IMR-90 (cell line): ENCODE data around the gene FBXO17. TPM values are rescaled to one million over a fixed set of nuclear protein-coding genes. Genes with fewer than 3 reads are reported as not detected.
A peak's percentile ranks its signal among the peaks of the same experiment; 100 is the strongest.

Experiments used
- ATAC-seq: fragments of 200-7000 bp; cut with Tn5 transposase; 2 replicates; pipeline ENCODE4 v1.9.1; 2020; ENCODE audit warnings: low read depth, mild to moderate bottlenecking, moderate library complexity
- BruUV-seq: library from RNA; stranded (reverse); fragments of 400-500 nt; replicated peaks from 2 replicates; lab custom pipeline; 2021; lab: Mats Ljungman, UMichigan
- CTCF ChIA-PET: fragments of 300-600 bp; formaldehyde crosslinking; extraction: SDS; loops from one replicate; lab custom pipeline; 2021; ENCODE audit warnings: antibody characterized with exemption; lab: Yijun Ruan, JAX
- POLR2A ChIA-PET: fragments of 300-600 bp; sonication (Branson Sonifier 250); formaldehyde crosslinking; loops from one replicate; lab custom pipeline; 2022; ENCODE audit warnings: antibody characterized with exemption; ENCODE audit not compliant: unreplicated experiment; lab: Charles Lee
- DNase-seq: peaks from one replicate; pipeline ENCODE4 v3.0.0; 2013
- H2AFZ ChIP-seq: replicated peaks from 2 replicates; pipeline ENCODE3; 2013; ENCODE audit warnings: low read length, mild to moderate bottlenecking; ENCODE audit not compliant: poor library complexity
- H2AK5ac ChIP-seq: 2 replicates; pipeline ENCODE4 v1.6.1; 2013; ENCODE audit warnings: low read depth, low read length, inconsistent platforms
- H2AK9ac ChIP-seq: replicated peaks from 2 replicates; pipeline ENCODE3; 2013; ENCODE audit warnings: mild to moderate bottlenecking, low read depth, low read length, moderate library complexity; ENCODE audit not compliant: poor library complexity
- H2BK120ac ChIP-seq: 2 replicates; pipeline ENCODE4 v1.6.1; 2013; ENCODE audit warnings: low read depth, low read length, inconsistent platforms
- H2BK15ac ChIP-seq: 3 replicates; pipeline ENCODE4 v1.6.1; 2013; ENCODE audit warnings: low read depth, low read length, inconsistent platforms
- H2BK20ac ChIP-seq: 2 replicates; pipeline ENCODE4 v1.6.1; 2013; ENCODE audit warnings: low read depth, mild to moderate bottlenecking, inconsistent platforms, low read length, moderate library complexity
- H2BK5ac ChIP-seq: 2 replicates; pipeline ENCODE4 v1.6.1; 2013; ENCODE audit warnings: mild to moderate bottlenecking, low read depth, low read length, inconsistent platforms; ENCODE audit not compliant: poor library complexity, severe bottlenecking
- H3K14ac ChIP-seq: replicated peaks from 2 replicates; pipeline ENCODE4 v1.6.1; 2013; ENCODE audit warnings: low read depth, low read length, inconsistent platforms
- H3K18ac ChIP-seq: 2 replicates; pipeline ENCODE4 v1.6.1; 2013; ENCODE audit warnings: low read depth, low read length, control low read depth
- H3K23ac ChIP-seq: 2 replicates; pipeline ENCODE4 v1.6.1; 2013; ENCODE audit warnings: low read depth, low read length, inconsistent platforms
- H3K27ac ChIP-seq: 2 replicates; pipeline ENCODE4 v1.5.1; 2013; ENCODE audit warnings: mild to moderate bottlenecking, control low read depth, low read length; ENCODE audit not compliant: insufficient read depth
- H3K27me3 ChIP-seq: 2 replicates; pipeline ENCODE4 v1.6.1; 2013; ENCODE audit warnings: low read length; ENCODE audit not compliant: control insufficient read depth, insufficient read depth
- H3K36me3 ChIP-seq: 2 replicates; pipeline ENCODE4 v1.6.1; 2013; ENCODE audit warnings: low read length, mixed read lengths; ENCODE audit not compliant: control insufficient read depth, insufficient read depth
- H3K4ac ChIP-seq: 2 replicates; pipeline ENCODE4 v1.6.1; 2013; ENCODE audit warnings: low read depth, low read length, inconsistent platforms
- H3K4me1 ChIP-seq: 2 replicates; pipeline ENCODE4 v1.6.1; 2013; ENCODE audit warnings: low read length, mixed read lengths; ENCODE audit not compliant: control insufficient read depth, insufficient read depth
- H3K4me2 ChIP-seq: 2 replicates; pipeline ENCODE4 v1.6.1; 2013; ENCODE audit warnings: low read depth, mild to moderate bottlenecking, control low read depth, low read length, moderate library complexity
- H3K4me3 ChIP-seq: 2 replicates; pipeline ENCODE4 v1.5.1; 2013; ENCODE audit warnings: low read depth, mild to moderate bottlenecking, control low read depth, low read length, moderate library complexity; ENCODE audit not compliant: insufficient read depth
- H3K56ac ChIP-seq: 2 replicates; pipeline ENCODE4 v1.6.1; 2013; ENCODE audit warnings: low read length, inconsistent platforms; ENCODE audit not compliant: insufficient read depth; ENCODE audit errors: extremely low read depth
- H3K79me1 ChIP-seq, 2 experiments: 2 replicates each; pipeline ENCODE4 v1.6.1; 2013; ENCODE audit warnings: low read length in 2 of 2, inconsistent platforms in 1 of 2, low read depth in 1 of 2
- H3K9ac ChIP-seq: 2 replicates; pipeline ENCODE4 v1.6.1; 2013; ENCODE audit warnings: low read depth, low read length, control low read depth
- H3K9me1 ChIP-seq: 2 replicates; pipeline ENCODE4 v1.6.1; 2013; ENCODE audit warnings: low read length, inconsistent platforms; ENCODE audit not compliant: insufficient read depth
- H3K9me3 ChIP-seq: 2 replicates; pipeline ENCODE4 v1.6.1; 2013; ENCODE audit warnings: low read length; ENCODE audit not compliant: control insufficient read depth, insufficient read depth
- H4K20me1 ChIP-seq: 2 replicates; pipeline ENCODE4 v1.6.1; 2013; ENCODE audit warnings: low read length, inconsistent platforms; ENCODE audit not compliant: insufficient read depth
- H4K5ac ChIP-seq: 2 replicates; pipeline ENCODE4 v1.6.1; 2013; ENCODE audit warnings: mild to moderate bottlenecking, low read depth, low read length, control low read depth
- H4K8ac ChIP-seq, 2 experiments: 2 replicates each; pipeline ENCODE4 v1.6.1; 2013; ENCODE audit warnings: low read depth in 2 of 2, low read length in 2 of 2, control low read depth in 1 of 2, inconsistent platforms in 1 of 2
- H4K91ac ChIP-seq: 2 replicates; pipeline ENCODE4 v1.6.1; 2013; ENCODE audit warnings: low read depth, low read length, inconsistent platforms; ENCODE audit not compliant: insufficient read depth
- BHLHE40 ChIP-seq: fragments of 150-350 bp; IDR thresholded peaks from 2 replicates; pipeline ENCODE4 v1.6.1; 2016; ENCODE audit warnings: mild to moderate bottlenecking, low read depth, low read length
- CHD1 ChIP-seq: IDR thresholded peaks from 2 replicates; pipeline ENCODE4 v1.6.1; 2012; ENCODE audit warnings: low read depth, low read length, improper control_type of control experiment
- CTCF ChIP-seq: conservative IDR thresholded peaks from 2 replicates; pipeline ENCODE4 v1.5.1; 2012; ENCODE audit warnings: mild to moderate bottlenecking, low read depth, low read length, improper control_type of control experiment
- ELK1 ChIP-seq: fragments of 150-350 bp; IDR thresholded peaks from 2 replicates; pipeline ENCODE4 v1.6.1; 2016; ENCODE audit warnings: low read depth, mild to moderate bottlenecking, low read length, moderate library complexity, borderline replicate concordance
- FOS ChIP-seq: fragments of 150-350 bp; IDR thresholded peaks from 2 replicates; pipeline ENCODE4 v1.6.1; 2016; ENCODE audit warnings: low read depth, low read length
- MAFK ChIP-seq: IDR thresholded peaks from 2 replicates; pipeline ENCODE4 v1.6.1; 2012; ENCODE audit warnings: low read depth, low read length, improper control_type of control experiment
- MAZ ChIP-seq: IDR thresholded peaks from 2 replicates; pipeline ENCODE4 v1.6.1; 2012; ENCODE audit warnings: low read depth, mild to moderate bottlenecking, low read length, improper control_type of control experiment, moderate library complexity, borderline replicate concordance
- MXI1 ChIP-seq: IDR thresholded peaks from 2 replicates; pipeline ENCODE4 v1.6.1; 2012; ENCODE audit warnings: low read depth, mild to moderate bottlenecking, low read length, moderate library complexity, borderline replicate concordance
- NFE2L2 ChIP-seq: fragments of 150-350 bp; IDR thresholded peaks from 2 replicates; pipeline ENCODE4 v1.6.1; 2016; ENCODE audit warnings: low read depth, mild to moderate bottlenecking, low read length
- POLR2A ChIP-seq: IDR thresholded peaks from 2 replicates; pipeline ENCODE4 v1.6.1; 2012; ENCODE audit warnings: mild to moderate bottlenecking, low read depth, low read length
- RAD21 ChIP-seq: IDR thresholded peaks from 2 replicates; pipeline ENCODE4 v1.6.1; 2012; ENCODE audit warnings: low read length, improper control_type of control experiment
- RCOR1 ChIP-seq: IDR thresholded peaks from 2 replicates; pipeline ENCODE4 v1.6.1; 2012; ENCODE audit warnings: mild to moderate bottlenecking, low read length, improper control_type of control experiment; ENCODE audit not compliant: insufficient replicate concordance
- RFX5 ChIP-seq: IDR thresholded peaks from 2 replicates; pipeline ENCODE4 v1.8.0; 2012; ENCODE audit warnings: low read depth, mild to moderate bottlenecking, low read length, moderate library complexity
- SMC3 ChIP-seq: fragments of 150-350 bp; IDR thresholded peaks from 2 replicates; pipeline ENCODE4 v1.6.1; 2016; ENCODE audit warnings: low read depth, mild to moderate bottlenecking, antibody characterized with exemption, low read length, moderate library complexity
- USF2 ChIP-seq: fragments of 150-350 bp; IDR thresholded peaks from 2 replicates; pipeline ENCODE4 v1.6.1; 2017; ENCODE audit warnings: mild to moderate bottlenecking, antibody characterized with exemption, low read length, low read depth
- WGBS, 2 experiments: methylation state at CpG; one replicate each; pipeline versions ENCODE4 v1.1.5 to v1.1.7; 2013; ENCODE audit warnings: missing lambda C conversion rate in 2 of 2; ENCODE audit not compliant: insufficient read length in 1 of 2; ENCODE audit errors: extremely low coverage in 2 of 2; 5-methylcytosine and 5-hydroxymethylcytosine counted together
- dilution Hi-C: fragments of 300-500 bp; cut with HindIII; formaldehyde crosslinking; loops from one replicate; pipeline ENCODE4 v1.14.3; 2018; ENCODE audit warnings: low sequenced_read_pairs; ENCODE audit not compliant: unreplicated experiment
- in situ Hi-C: fragments of 300-500 bp; cut with MboI; formaldehyde crosslinking; loops from 3 replicates; pipeline ENCODE4 v1.14.3; 2019; ENCODE audit warnings: low sequenced_read_pairs, inconsistent platforms, mixed read lengths
- intact Hi-C: fragments of 100-400 bp; cut with micrococcal nuclease; formaldehyde crosslinking; loops from 2 replicates; pipeline ENCODE4 v1.10.0; 2022
- polyA plus RNA-seq, 3 experiments: library from polyadenylated mRNA; depleted of rRNA; stranded (reverse); fragments of >200 nt; gene quantifications; 2 replicates each; pipeline ENCODE4 v1.2.3, GENCODE V29; 2012; ENCODE audit warnings: low replicate concordance in 1 of 3
- total RNA-seq: library from RNA; depleted of rRNA; stranded (reverse); fragments of >200 nt; gene quantifications from 2 replicates; pipeline ENCODE4 v1.2.3, GENCODE V29; 2012

Gene FBXO17
- total and polyA plus RNA-seq, 2 of the 4 experiments (the other 2 are of a cell fraction) = 10.8 to 20.7 TPM

- intact Hi-C loops (no loop called here), dilution Hi-C loops (no loop called here), in situ Hi-C loops (no loop called here)
- Histone ChIP-seq H2AFZ (peak overlapping the region; percentile 97), H3K4me3 (peak overlapping the region; percentile 56), H3K27ac (peak overlapping the region; percentile 78), H3K56ac (peak overlapping the region; percentile 58), H2AK9ac (peak overlapping the region; percentile 93), H3K4me1 (peaks cover 7% of the 10 kb centered on the region), H4K91ac (peak overlapping the region; percentile 59), H3K9me1 (0 out of 2 replicates have a peak, but pooled peaks cover 4% of the 10 kb centered on the region), H3K36me3 (no peaks in the 10 kb centered on the region), H3K14ac (peak overlapping the region; percentile 75; the same call in 1 of the 2 replicates), H2BK15ac (no peak overlapping the region), H3K18ac (no peak overlapping the region), H3K9me3 (no peaks in the 10 kb centered on the region), H4K5ac (no peak overlapping the region), H3K23ac (peak overlapping the region; percentile 75), H3K27me3 (no peaks in the 10 kb centered on the region), H2BK120ac (peak overlapping the region; percentile 51; the same call in 1 of the 2 replicates), H2BK5ac (peak overlapping the region; percentile 43), H2AK5ac (no peak overlapping the region), H2BK20ac (no peak overlapping the region), H4K20me1 (peaks cover 4% of the 10 kb centered on the region; the same call in 1 of the 2 replicates), H3K4me2 (peak overlapping the region; percentile 57), H4K8ac (peak overlapping the region; percentile 15 to 50), H3K79me1 (peaks cover 12 to 26% of the 10 kb centered on the region in 2 experiments; a peak in 3 of 4 replicates), H3K9ac (peak overlapping the region; percentile 40), H3K4ac (peak overlapping the region; percentile 67)
- DNase-seq (no peak), ATAC-seq (0 out of 2 replicates have a peak, but pooled peaks have one; percentile 4)
- ChIA-PET POLR2A (no interaction called here), CTCF (no interaction called here)
- 0% methylated on average over 13 of the region's 19 CpGs; no CpG with 5 or more reads in 1 of the 2 experiments for WGBS, 2 experiments
- BruUV-seq = no TSS peak
- TF ChIP-seq POLR2A (no peak), MXI1 (no peak), NFE2L2 (no peak), USF2 (no peak), ELK1 (no peak), BHLHE40 (no peak), SMC3 (no peak), RCOR1 (no peak), RAD21 (no peak), CTCF (no peak), RFX5 (no peak), FOS (no peak), CHD1 (no peak), MAZ (no peak), MAFK (no peak)
These were observed 823 bp downstream of the FBXO17 start for GRCh38 chr19:38974624-38975213.
